ENCODE measurements around the gene LAX1. TPM values are rescaled to one million over a fixed set of nuclear protein-coding genes. Genes with fewer than 3 reads are reported as not detected.
A peak's percentile ranks its signal among the peaks of the same experiment; 100 is the strongest.

The LAX1 gene
- total RNA-seq, 4 donors from 2014 or later: 0.66 to 3.1 (median 1.6) TPM

DNA sequence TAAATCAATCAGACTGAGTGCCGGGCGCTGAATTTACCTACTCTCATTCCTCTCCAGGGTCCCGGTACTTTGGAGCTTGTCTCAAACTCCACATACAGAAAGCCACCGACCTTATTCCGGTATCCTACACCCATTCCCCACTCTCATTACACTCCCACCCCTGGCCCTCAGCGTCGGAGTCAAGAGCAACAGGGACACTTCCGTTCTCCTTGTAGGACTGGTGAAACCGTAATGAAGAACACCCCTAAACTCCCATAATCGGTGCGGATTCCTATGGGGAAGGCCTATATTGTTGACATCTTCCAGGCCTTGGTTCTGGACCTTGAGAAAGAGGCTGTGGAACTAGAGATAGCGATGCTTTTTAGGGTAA, 31.2 kb downstream of the LAX1 start:
- peaks cover 0 to 10% of the 10 kb centered on the region in 2 donors for H3K36me3 ChIP-seq
- peak overlapping the region; percentile 87 to 91 for H3K4me3 ChIP-seq
- H3K4me1 ChIP-seq: peaks cover 4 to 57% (median 36%) of the 10 kb centered on the region in 3 donors
- peak overlapping the region; percentile 94 to 96 (median 95) for H3K27ac ChIP-seq
- no peaks in the 10 kb centered on the region for H3K9me3 ChIP-seq
- no peaks in the 10 kb centered on the region for H3K27me3 ChIP-seq
- 0 to 2% methylated on average over 5 to 11 of the region's 12 CpGs for WGBS, 2 donors (ENCODE audit: low coverage in 1 of 2)
- TF ChIP-seq POLR2AphosphoS5 (IDR thresholded peaks at IDR 0.05): no peak
- TF ChIP-seq, protein P1, sequence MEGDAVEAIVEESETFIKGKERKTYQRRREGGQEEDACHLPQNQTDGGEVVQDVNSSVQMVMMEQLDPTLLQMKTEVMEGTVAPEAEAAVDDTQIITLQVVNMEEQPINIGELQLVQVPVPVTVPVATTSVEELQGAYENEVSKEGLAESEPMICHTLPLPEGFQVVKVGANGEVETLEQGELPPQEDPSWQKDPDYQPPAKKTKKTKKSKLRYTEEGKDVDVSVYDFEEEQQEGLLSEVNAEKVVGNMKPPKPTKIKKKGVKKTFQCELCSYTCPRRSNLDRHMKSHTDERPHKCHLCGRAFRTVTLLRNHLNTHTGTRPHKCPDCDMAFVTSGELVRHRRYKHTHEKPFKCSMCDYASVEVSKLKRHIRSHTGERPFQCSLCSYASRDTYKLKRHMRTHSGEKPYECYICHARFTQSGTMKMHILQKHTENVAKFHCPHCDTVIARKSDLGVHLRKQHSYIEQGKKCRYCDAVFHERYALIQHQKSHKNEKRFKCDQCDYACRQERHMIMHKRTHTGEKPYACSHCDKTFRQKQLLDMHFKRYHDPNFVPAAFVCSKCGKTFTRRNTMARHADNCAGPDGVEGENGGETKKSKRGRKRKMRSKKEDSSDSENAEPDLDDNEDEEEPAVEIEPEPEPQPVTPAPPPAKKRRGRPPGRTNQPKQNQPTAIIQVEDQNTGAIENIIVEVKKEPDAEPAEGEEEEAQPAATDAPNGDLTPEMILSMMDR (IDR thresholded peaks at IDR 0.05): no peak
- peak; percentile 8 for ATAC-seq

DNA sequence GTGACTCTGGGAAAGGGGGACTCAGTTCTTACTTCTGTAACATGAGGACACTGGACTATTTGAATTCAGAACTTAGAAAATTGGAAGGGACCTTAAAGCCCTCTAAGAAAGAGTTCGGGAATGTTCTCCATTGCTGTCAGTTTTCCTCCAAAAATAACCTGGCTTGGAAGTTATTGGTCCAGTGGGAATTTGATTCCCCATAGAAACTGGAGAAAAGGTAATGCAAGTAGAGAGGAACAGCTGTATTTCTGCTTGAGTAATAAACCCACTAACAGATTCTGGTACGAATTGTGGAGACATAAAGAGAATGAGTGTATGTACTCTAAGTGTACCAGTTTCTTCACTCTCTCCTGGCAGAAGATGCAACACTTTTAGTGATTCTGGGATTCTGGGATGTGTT, 32.2 kb downstream of the LAX1 start:
- Histone ChIP-seq H3K27ac (peak overlapping the region in 2 of 4 donors; percentile 94 to 96), H3K27me3 (no peaks in the 10 kb centered on the region), H3K4me3 (peak overlapping the region in 1 of 2 donors; percentile 87), H3K4me1 (peaks cover 4 to 66% (median 36%) of the 10 kb centered on the region in 3 donors), H3K36me3 (peaks cover 0 to 10% of the 10 kb centered on the region in 2 donors), H3K9me3 (no peaks in the 10 kb centered on the region)
- ATAC-seq: no peak
- TF ChIP-seq EP300 (IDR thresholded peaks at IDR 0.05) (no peak), POLR2AphosphoS5 (IDR thresholded peaks at IDR 0.05) (no peak), POLR2A (IDR thresholded peaks at IDR 0.05) (no peak)
- TF ChIP-seq, protein P1 (IDR thresholded peaks at IDR 0.05): no peak
- WGBS, 2 donors (ENCODE audit: low coverage in 1 of 2): 52 to 57% methylated on average over 1 to 2 of the region's 2 CpGs

DNA sequence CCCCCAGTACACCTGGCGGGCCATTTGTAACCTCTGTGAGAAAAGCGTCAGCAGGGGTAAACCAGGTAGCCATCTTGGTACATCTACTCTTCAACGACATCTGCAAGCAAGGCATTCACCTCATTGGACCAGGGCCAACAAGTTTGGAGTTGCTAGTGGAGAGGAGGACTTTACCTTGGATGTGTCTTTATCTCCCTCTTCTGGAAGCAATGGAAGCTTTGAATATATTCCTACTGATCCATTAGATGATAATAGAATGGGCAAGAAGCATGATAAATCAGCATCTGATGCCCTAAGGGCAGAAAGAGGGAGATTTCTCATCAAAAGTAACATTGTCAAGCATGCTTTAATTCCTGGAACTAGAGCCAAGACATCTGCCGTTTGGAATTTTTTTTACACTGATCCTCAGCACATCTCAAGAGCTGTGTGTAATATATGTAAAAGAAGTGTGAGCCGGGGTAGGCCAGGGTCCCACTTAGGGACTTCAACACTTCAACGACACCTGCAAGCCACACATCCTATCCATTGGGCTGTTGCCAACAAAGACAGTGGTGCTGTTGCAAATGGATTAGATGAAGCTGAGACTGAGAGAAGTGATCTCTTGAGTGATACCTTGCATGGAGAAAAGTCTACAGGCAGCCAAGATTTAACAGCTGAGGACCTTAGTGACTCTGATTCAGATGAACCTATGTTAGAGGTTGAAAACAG, 33.1 kb downstream of the LAX1 start:
- peak overlapping the region in 1 of 4 donors; percentile 0 for H3K27ac ChIP-seq
- no peaks in the 10 kb centered on the region for H3K27me3 ChIP-seq
- TF ChIP-seq POLR2AphosphoS5 (IDR thresholded peaks at IDR 0.05): no peak
- TF ChIP-seq POLR2A (IDR thresholded peaks at IDR 0.05): no peak
- TF ChIP-seq, protein P1 (IDR thresholded peaks at IDR 0.05): no peak
- H3K9me3 ChIP-seq: no peaks in the 10 kb centered on the region
- no peak for ATAC-seq
- 27 to 62% methylated on average over 4 to 6 of the region's 6 CpGs for WGBS, 2 donors (ENCODE audit: low coverage in 1 of 2)
- H3K4me1 ChIP-seq: peaks cover 4 to 75% (median 36%) of the 10 kb centered on the region in 3 donors
- peaks cover 0 to 11% of the 10 kb centered on the region in 2 donors for H3K36me3 ChIP-seq
- H3K4me3 ChIP-seq: no peak overlapping the region

DNA sequence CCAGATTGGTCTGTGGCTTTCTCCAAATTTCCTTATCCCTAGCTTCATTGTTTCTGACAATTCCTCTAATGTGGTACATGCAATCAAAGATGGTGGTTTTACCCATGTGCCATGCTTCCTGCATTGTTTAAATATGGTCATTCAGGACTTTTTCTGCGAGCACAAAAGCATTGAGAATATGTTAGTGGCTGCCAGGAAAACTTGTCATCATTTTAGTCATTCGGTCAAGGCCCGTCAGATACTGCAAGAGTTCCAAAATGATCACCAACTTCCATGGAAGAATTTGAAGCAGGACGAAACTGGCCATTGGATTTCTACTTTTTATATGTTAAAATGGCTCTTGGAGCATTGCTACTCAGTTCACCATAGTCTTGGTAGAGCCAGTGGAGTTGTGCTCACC, 34.2 kb downstream of the LAX1 start:
- 44 to 52% methylated on average over 3 to 4 of the region's 4 CpGs for whole genome bisulfite sequencing, 2 donors (ENCODE audit: low coverage in 1 of 2)
- H3K4me3 ChIP-seq: no peak overlapping the region
- no peak for ATAC-seq
- TF ChIP-seq POLR2AphosphoS5 (IDR thresholded peaks at IDR 0.05): no peak
- no peak for TF ChIP-seq POLR2A (IDR thresholded peaks at IDR 0.05)
- TF ChIP-seq, protein P1 (IDR thresholded peaks at IDR 0.05): no peak
- TF ChIP-seq EP300 (IDR thresholded peaks at IDR 0.05): no peak
- no peaks in the 10 kb centered on the region for H3K27me3 ChIP-seq
- peaks cover 4 to 83% (median 38%) of the 10 kb centered on the region in 3 donors for H3K4me1 ChIP-seq
- H3K27ac ChIP-seq: no peak overlapping the region
- H3K36me3 ChIP-seq: peaks cover 0 to 22% of the 10 kb centered on the region in 2 donors
- no peaks in the 10 kb centered on the region for H3K9me3 ChIP-seq

DNA sequence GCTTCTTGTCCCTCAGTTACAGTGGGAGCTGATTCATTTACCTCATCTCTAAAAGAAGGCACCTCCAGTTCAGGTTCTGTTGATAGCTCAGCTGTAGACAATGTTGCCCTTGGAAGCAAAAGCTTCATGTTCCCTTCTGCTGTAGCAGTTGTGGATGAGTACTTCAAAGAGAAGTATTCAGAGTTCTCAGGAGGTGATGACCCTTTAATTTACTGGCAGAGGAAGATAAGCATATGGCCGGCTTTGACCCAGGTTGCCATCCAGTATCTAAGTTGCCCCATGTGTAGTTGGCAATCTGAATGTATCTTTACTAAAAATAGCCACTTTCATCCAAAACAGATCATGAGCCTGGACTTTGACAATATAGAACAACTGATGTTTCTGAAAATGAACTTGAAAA, 35.0 kb downstream of the LAX1 start:
- no peak for ATAC-seq
- Histone ChIP-seq H3K27ac (peak overlapping the region in 1 of 4 donors; percentile 30), H3K27me3 (no peaks in the 10 kb centered on the region), H3K4me3 (no peak overlapping the region), H3K36me3 (peaks cover 0 to 30% of the 10 kb centered on the region in 2 donors), H3K4me1 (peaks cover 4 to 80% (median 38%) of the 10 kb centered on the region in 3 donors), H3K9me3 (no peaks in the 10 kb centered on the region)
- 14 to 40% methylated on average over 1 of the region's 1 CpG for WGBS, 2 donors (ENCODE audit: low coverage in 1 of 2)
- no peak for TF ChIP-seq POLR2A (IDR thresholded peaks at IDR 0.05)
- no peak for TF ChIP-seq EP300 (IDR thresholded peaks at IDR 0.05)
- TF ChIP-seq POLR2AphosphoS5 (IDR thresholded peaks at IDR 0.05): no peak
- TF ChIP-seq, protein P1 (IDR thresholded peaks at IDR 0.05): no peak

Data from gastroesophageal sphincter (tissue), 4 donors.